ENCODE measurements around the gene SCN2B.
"Not testable (repeated sequence)": the region's sequence is repeated elsewhere in the genome, so short reads cannot be mapped to it uniquely, and the experiment has no call there.

Gene SCN2B

GRCh38 chr11:118205606-118206378 lies 29.4 kb upstream of the SCN2B start:
- DNase-seq: no peak

GRCh38 chr11:118202599-118203422 lies 26.4 kb upstream of the SCN2B start:
- no peak for DNase-seq

GRCh38 chr11:118201966-118202365 lies 25.5 kb upstream of the SCN2B start:
- no peak for DNase-seq

GRCh38 chr11:118200901-118201680 lies 24.7 kb upstream of the SCN2B start:
- DNase-seq: no peak

GRCh38 chr11:118200497-118200896 lies 24.1 kb upstream of the SCN2B start:
- DNase-seq: no peak

- no peak for DNase-seq
These were observed 22.7 kb upstream of the SCN2B start for GRCh38 chr11:118199135-118199534.

GRCh38 chr11:118198370-118198769 lies 21.9 kb upstream of the SCN2B start:
- peak; percentile 66 for DNase-seq

GRCh38 chr11:118194835-118195627 lies 18.6 kb upstream of the SCN2B start:
- no peak for DNase-seq

GRCh38 chr11:118193910-118194566 lies 17.6 kb upstream of the SCN2B start:
- DNase-seq: no peak

GRCh38 chr11:118192817-118193216 lies 16.4 kb upstream of the SCN2B start:
- DNase-seq: not testable (repeated sequence)

GRCh38 chr11:118190942-118191506 lies 14.6 kb upstream of the SCN2B start:
- not testable (repeated sequence) for DNase-seq

- no peak for DNase-seq
These were observed 10.1 kb upstream of the SCN2B start for GRCh38 chr11:118186346-118187107.

- DNase-seq: no peak
These were observed 8.5 kb upstream of the SCN2B start for GRCh38 chr11:118184784-118185579.

- DNase-seq: not testable (repeated sequence)
These were observed 7.3 kb upstream of the SCN2B start for GRCh38 chr11:118183691-118184090.

GRCh38 chr11:118180300-118180703 lies 3.9 kb upstream of the SCN2B start:
- DNase-seq: peak; percentile 55

- DNase-seq: no peak
These were observed 317 bp upstream of the SCN2B start for GRCh38 chr11:118176778-118177134.

GRCh38 chr11:118175031-118175992 lies 1.1 kb downstream of the SCN2B start:
- DNase-seq: no peak

GRCh38 chr11:118174006-118174567 lies 2.4 kb downstream of the SCN2B start:
- DNase-seq: no peak
